Endothelial cell of umbilical vein (primary cell): ENCODE data around the gene PGAP1. TPM values are rescaled to one million over a fixed set of nuclear protein-coding genes. Genes with fewer than 3 reads are reported as not detected.

Source experiments
- BruUV-seq: library from RNA; stranded (reverse); fragments of 400-500 nt; replicated peaks from 2 replicates; lab custom pipeline; 2021; lab: Mats Ljungman, UMichigan
- CTCF ChIA-PET: fragments of 300-600, 350-600 bp; sonication (Branson Sonifier 250); formaldehyde crosslinking; loops from one replicate; lab custom pipeline; 2021; ENCODE audit warnings: antibody characterized with exemption, inconsistent platforms; lab: Charles Lee
- POLR2A ChIA-PET: fragments of 300-600, 350-600 bp; sonication (Branson Sonifier 250); formaldehyde crosslinking; loops from one replicate; lab custom pipeline; 2021; ENCODE audit warnings: antibody characterized with exemption, inconsistent platforms; lab: Charles Lee
- DNase-seq: peaks from one replicate; pipeline ENCODE4 v3.0.0-alpha.2; 2011; ENCODE audit warnings: low read depth, low spot score
- FAIRE-seq: peaks from 2 replicates; lab custom pipeline; 2011; peaks lifted over from hg19 to GRCh38; lab: Jason Lieb, UNC
- H2AFZ ChIP-seq: 2 replicates; pipeline ENCODE4 v1.6.0; 2012; ENCODE audit warnings: low read depth, low read length, control low read depth, inconsistent platforms
- H3K27ac ChIP-seq: 2 replicates; pipeline ENCODE4 v1.5.1; 2011; ENCODE audit warnings: low read depth, mild to moderate bottlenecking, control low read depth, low read length, moderate library complexity; ENCODE audit not compliant: insufficient read depth
- H3K27me3 ChIP-seq, 2 experiments: 2 replicates each; pipeline versions ENCODE4 v1.6.0 to v1.6.1; 2011; ENCODE audit warnings: low read length in 2 of 2, mixed read lengths in 1 of 2; ENCODE audit not compliant: control insufficient read depth in 2 of 2, insufficient read depth in 2 of 2
- H3K36me3 ChIP-seq, 2 experiments: 2 replicates in 1 of 2; 3 replicates in 1 of 2; pipeline ENCODE4 v1.5.1; 2011; ENCODE audit warnings: low read length in 2 of 2, mild to moderate bottlenecking in 1 of 2, moderate library complexity in 1 of 2; ENCODE audit not compliant: control insufficient read depth in 2 of 2, insufficient read depth in 2 of 2; ENCODE audit errors: extremely low read depth in 1 of 2
- H3K4me1 ChIP-seq: 3 replicates; pipeline ENCODE4 v1.5.1; 2011; ENCODE audit warnings: mild to moderate bottlenecking, low read length; ENCODE audit not compliant: control insufficient read depth, insufficient read depth; ENCODE audit errors: extremely low read depth
- H3K4me2 ChIP-seq: 2 replicates; pipeline ENCODE4 v1.6.1; 2011; ENCODE audit warnings: low read length, control low read depth, mixed read lengths; ENCODE audit not compliant: insufficient read depth
- H3K4me3 ChIP-seq, 3 experiments: fragments of 200-600 bp in 1 of 3; sonication (generic), shearing (Covaris generic) in 1 of 3; replicated peaks in 1 of 3; 2 replicates each; pipeline ENCODE4 v1.5.1; 2011 to 2016; ENCODE audit warnings: control low read depth in 3 of 3, low read length in 3 of 3, mild to moderate bottlenecking in 2 of 3, inconsistent platforms in 1 of 3, low read depth in 1 of 3, moderate library complexity in 1 of 3; ENCODE audit not compliant: insufficient read depth in 1 of 3
- H3K79me2 ChIP-seq: 2 replicates; pipeline ENCODE4 v1.6.0; 2012; ENCODE audit warnings: low read length, inconsistent platforms; ENCODE audit not compliant: control insufficient read depth, insufficient read depth
- H3K9ac ChIP-seq: replicated peaks from 2 replicates; pipeline ENCODE3; 2011; ENCODE audit warnings: low read length, control low read depth; ENCODE audit not compliant: insufficient read depth; ENCODE audit errors: extremely low read depth
- H3K9me1 ChIP-seq: replicated peaks from 3 replicates; pipeline ENCODE4 v1.6.0; 2011; ENCODE audit warnings: mild to moderate bottlenecking, low read length; ENCODE audit not compliant: control insufficient read depth, insufficient read depth; ENCODE audit errors: extremely low read depth
- H3K9me3 ChIP-seq: replicated peaks from 2 replicates; pipeline ENCODE4 v1.5.1; 2012; ENCODE audit warnings: low read length, inconsistent platforms; ENCODE audit not compliant: control insufficient read depth, insufficient read depth
- H4K20me1 ChIP-seq: replicated peaks from 2 replicates; pipeline ENCODE3; 2011; ENCODE audit warnings: mild to moderate bottlenecking, low read length; ENCODE audit not compliant: control insufficient read depth, insufficient read depth; ENCODE audit errors: extremely low read depth
- CTCF ChIP-seq, 2 donors: IDR thresholded peaks; 1 replicate in 1 of 2; 2 replicates in 1 of 2; pipeline ENCODE4 v1.5.1; 2011; ENCODE audit warnings: low read length in 2 of 2, mild to moderate bottlenecking in 2 of 2, moderate library complexity in 2 of 2, control low read depth in 1 of 2, inconsistent platforms in 1 of 2, low read depth in 1 of 2; ENCODE audit not compliant: insufficient read depth in 1 of 2; ENCODE audit errors: extremely low read depth in 1 of 2
- FOS ChIP-seq: IDR thresholded peaks from 2 replicates; pipeline ENCODE4 v1.6.1; 2011; ENCODE audit warnings: mild to moderate bottlenecking, low read length, moderate library complexity, borderline replicate concordance; ENCODE audit not compliant: insufficient read depth
- GATA2 ChIP-seq: IDR thresholded peaks from 2 replicates; pipeline ENCODE4 v1.7.0; 2011; ENCODE audit warnings: low read depth, mild to moderate bottlenecking, moderate library complexity, mixed read lengths, low read length; ENCODE audit not compliant: insufficient read length, insufficient read depth
- MAX ChIP-seq: IDR thresholded peaks from 2 replicates; pipeline ENCODE4 v1.6.1; 2011; ENCODE audit not compliant: insufficient read depth, insufficient read length
- MYC ChIP-seq: IDR thresholded peaks from one replicate; pipeline ENCODE4 v1.6.1; 2011; ENCODE audit warnings: mild to moderate bottlenecking, low read depth, low read length
- dilution Hi-C: fragments of 300-500 bp; cut with MboI; formaldehyde crosslinking; loops from one replicate; pipeline ENCODE4 v1.15.0; 2019; ENCODE audit warnings: low sequenced_read_pairs; ENCODE audit not compliant: extremely low pct_ligation_motif_present
- intact Hi-C: fragments of 100-400 bp; cut with micrococcal nuclease; formaldehyde crosslinking; loops from one replicate; pipeline ENCODE4 v1.10.0; 2022
- polyA plus RNA-seq, 4 experiments: library from polyadenylated mRNA; depleted of rRNA in 3 of 4; stranded (reverse) in 3 of 4; unstranded in 1 of 4; fragments of >200 nt; gene quantifications; 2 replicates each; pipeline versions ENCODE4 v1.2.1 to v1.2.3, GENCODE V29; 2011 to 2012; ENCODE audit warnings: missing spikeins in 1 of 4
- total RNA-seq: library from RNA; stranded (reverse); gene quantifications from 2 replicates; pipeline ENCODE4 v1.2.3, GENCODE V29; 2021

Gene PGAP1
- total and polyA plus RNA-seq, 2 donors (not counting 3 experiments of a cell fraction or from before 2014, with no cell fraction given): 3.9 to 9.8 TPM

- H4K20me1 ChIP-seq: no peaks in the 10 kb centered on the region
- no peak for DNase-seq
- BruUV-seq: no TSS peak
- intact Hi-C loops (no loop called here), dilution Hi-C loops (no loop called here)
- H2AFZ ChIP-seq: peak overlapping the region; percentile 89
- ChIA-PET POLR2A (no interaction called here), CTCF (no interaction called here)
- no peak for FAIRE-seq
- H3K27me3 ChIP-seq: no peaks in the 10 kb centered on the region
- no peak for TF ChIP-seq GATA2
- TF ChIP-seq MYC: no peak
- TF ChIP-seq MAX: no peak
- peak; percentile 13 for TF ChIP-seq FOS
- no peak for TF ChIP-seq CTCF (IDR thresholded peaks at IDR 0.05; ENCODE audit: extremely low read depth in 1 of 2, insufficient read depth in 1 of 2, low read depth in 1 of 2, low read length in 2 of 2)
- H3K27ac ChIP-seq: no peak overlapping the region
- H3K4me1 ChIP-seq: no peaks in the 10 kb centered on the region
- H3K4me3 ChIP-seq: no peak overlapping the region
- no peak overlapping the region for H3K4me2 ChIP-seq
- H3K9me3 ChIP-seq: no peaks in the 10 kb centered on the region
- no peaks in the 10 kb centered on the region for H3K36me3 ChIP-seq
- H3K9me1 ChIP-seq: no peaks in the 10 kb centered on the region
- no peak overlapping the region for H3K9ac ChIP-seq
- no peaks in the 10 kb centered on the region for H3K79me2 ChIP-seq
These were observed 15.0 kb upstream of the PGAP1 start for GRCh38 chr2:196941398-196942078.
